KMS-11 (cell line): ENCODE results near the gene MAP2K5.

ENCODE experiments used
- H2AFZ ChIP-seq: fragments of 200-600 bp; sonication (generic); 2 replicates; pipeline ENCODE4 v1.6.1; 2016; ENCODE audit warnings: antibody characterized with exemption, mixed run types, low read depth
- H3K27ac ChIP-seq: fragments of 200-600 bp; sonication (generic); 2 replicates; pipeline ENCODE4 v1.6.1; 2016; ENCODE audit warnings: mild to moderate bottlenecking, mixed run types
- H3K27me3 ChIP-seq: fragments of 200-600 bp; sonication (generic); 2 replicates; pipeline ENCODE4 v1.6.1; 2017; ENCODE audit warnings: mild to moderate bottlenecking, low read depth, mixed run types, moderate library complexity; ENCODE audit not compliant: insufficient read depth
- H3K36me3 ChIP-seq: fragments of 200-600 bp; sonication (generic); 2 replicates; pipeline ENCODE4 v1.6.1; 2017; ENCODE audit warnings: mild to moderate bottlenecking, mixed run types; ENCODE audit not compliant: insufficient read depth
- H3K4me1 ChIP-seq: fragments of 200-600 bp; sonication (generic); 2 replicates; pipeline ENCODE4 v1.6.1; 2016; ENCODE audit warnings: mild to moderate bottlenecking, low read depth, mixed run types; ENCODE audit not compliant: poor library complexity, severe bottlenecking
- H3K4me2 ChIP-seq: fragments of 200-600 bp; sonication (generic); 2 replicates; pipeline ENCODE4 v1.7.0; 2016; ENCODE audit warnings: mild to moderate bottlenecking, mixed run types
- H3K4me3 ChIP-seq: fragments of 200-600 bp; sonication (generic); IDR thresholded peaks from 2 replicates; pipeline ENCODE4 v1.6.1; 2017; ENCODE audit warnings: low read depth, low read length, mixed read lengths; ENCODE audit not compliant: insufficient read depth
- H3K79me2 ChIP-seq: fragments of 200-600 bp; sonication (generic); 2 replicates; pipeline ENCODE4 v1.6.1; 2016; ENCODE audit warnings: low read depth, mixed run types; ENCODE audit not compliant: insufficient read depth
- H3K9ac ChIP-seq: fragments of 200-600 bp; sonication (generic); 2 replicates; pipeline ENCODE4 v1.6.1; 2016; ENCODE audit warnings: mild to moderate bottlenecking, mixed run types
- H4K20me1 ChIP-seq: fragments of 200-600 bp; sonication (generic); 2 replicates; pipeline ENCODE4 v1.6.1; 2016; ENCODE audit warnings: mild to moderate bottlenecking, mixed run types; ENCODE audit not compliant: insufficient read depth
- TF ChIP-seq, protein P1 (sequence below): fragments of 200-600 bp; sonication (generic); conservative IDR thresholded peaks from 2 replicates; pipeline ENCODE4 v1.6.1; 2017; ENCODE audit warnings: low read depth, mild to moderate bottlenecking, antibody characterized with exemption, low read length, moderate library complexity, mixed read lengths

MAP2K5 gene

DNA sequence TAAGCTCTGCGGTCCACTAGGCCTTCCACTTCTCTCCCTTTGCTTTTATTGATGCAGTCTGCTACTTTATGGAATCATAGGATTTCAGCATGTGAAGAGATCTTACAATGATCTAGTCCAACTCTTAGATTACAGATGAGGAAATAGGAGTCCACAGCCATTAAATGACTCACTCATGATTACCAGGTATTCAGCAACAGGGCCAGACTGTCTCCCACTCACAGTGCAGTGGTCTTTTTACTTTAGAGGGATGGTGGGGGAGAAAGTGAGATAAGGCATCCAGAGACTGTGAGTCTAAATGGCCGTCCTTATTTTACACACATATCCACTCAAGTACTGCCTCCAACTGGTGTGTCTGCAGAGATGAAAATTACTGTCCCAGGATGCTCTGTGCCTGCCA is 194.3 kb downstream of the MAP2K5 start:
- Histone ChIP-seq H3K4me2 (no peak overlapping the region), H3K4me1 (peaks cover 14% of the 10 kb centered on the region), H3K27ac (no peak overlapping the region), H2AFZ (no peak overlapping the region), H3K79me2 (no peaks in the 10 kb centered on the region), H3K27me3 (no peaks in the 10 kb centered on the region), H3K36me3 (no peaks in the 10 kb centered on the region), H4K20me1 (no peaks in the 10 kb centered on the region), H3K4me3 (no peak overlapping the region), H3K9ac (no peak overlapping the region)
- TF ChIP-seq, protein P1, sequence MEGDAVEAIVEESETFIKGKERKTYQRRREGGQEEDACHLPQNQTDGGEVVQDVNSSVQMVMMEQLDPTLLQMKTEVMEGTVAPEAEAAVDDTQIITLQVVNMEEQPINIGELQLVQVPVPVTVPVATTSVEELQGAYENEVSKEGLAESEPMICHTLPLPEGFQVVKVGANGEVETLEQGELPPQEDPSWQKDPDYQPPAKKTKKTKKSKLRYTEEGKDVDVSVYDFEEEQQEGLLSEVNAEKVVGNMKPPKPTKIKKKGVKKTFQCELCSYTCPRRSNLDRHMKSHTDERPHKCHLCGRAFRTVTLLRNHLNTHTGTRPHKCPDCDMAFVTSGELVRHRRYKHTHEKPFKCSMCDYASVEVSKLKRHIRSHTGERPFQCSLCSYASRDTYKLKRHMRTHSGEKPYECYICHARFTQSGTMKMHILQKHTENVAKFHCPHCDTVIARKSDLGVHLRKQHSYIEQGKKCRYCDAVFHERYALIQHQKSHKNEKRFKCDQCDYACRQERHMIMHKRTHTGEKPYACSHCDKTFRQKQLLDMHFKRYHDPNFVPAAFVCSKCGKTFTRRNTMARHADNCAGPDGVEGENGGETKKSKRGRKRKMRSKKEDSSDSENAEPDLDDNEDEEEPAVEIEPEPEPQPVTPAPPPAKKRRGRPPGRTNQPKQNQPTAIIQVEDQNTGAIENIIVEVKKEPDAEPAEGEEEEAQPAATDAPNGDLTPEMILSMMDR = no peak

DNA sequence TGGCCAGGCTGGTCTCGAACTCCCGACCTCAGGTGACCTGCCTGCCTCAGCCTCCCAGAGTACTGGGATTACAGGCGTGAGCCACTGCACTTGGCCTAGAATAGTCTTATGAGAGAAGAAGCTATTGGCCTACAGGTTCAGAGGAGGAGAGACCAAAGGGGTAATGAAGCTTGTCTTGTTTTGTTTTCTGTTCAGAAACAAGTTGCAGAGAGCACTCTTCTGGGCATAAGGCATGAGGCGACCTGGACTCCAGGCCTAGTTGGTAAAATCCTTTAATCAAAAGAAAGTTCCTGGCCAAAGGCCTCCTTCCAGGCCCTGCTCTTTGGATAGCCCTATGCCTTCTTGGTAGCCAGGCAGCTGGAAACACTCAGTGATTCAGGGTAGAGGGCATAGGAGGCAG is 195.6 kb downstream of the MAP2K5 start:
- Histone ChIP-seq H3K9ac (no peak overlapping the region), H3K4me3 (no peak overlapping the region), H3K27ac (no peak overlapping the region), H2AFZ (no peak overlapping the region), H3K27me3 (no peaks in the 10 kb centered on the region), H3K4me2 (no peak overlapping the region), H4K20me1 (no peaks in the 10 kb centered on the region), H3K36me3 (no peaks in the 10 kb centered on the region), H3K79me2 (no peaks in the 10 kb centered on the region), H3K4me1 (peaks cover 14% of the 10 kb centered on the region)
- TF ChIP-seq, protein P1 = no peak

DNA sequence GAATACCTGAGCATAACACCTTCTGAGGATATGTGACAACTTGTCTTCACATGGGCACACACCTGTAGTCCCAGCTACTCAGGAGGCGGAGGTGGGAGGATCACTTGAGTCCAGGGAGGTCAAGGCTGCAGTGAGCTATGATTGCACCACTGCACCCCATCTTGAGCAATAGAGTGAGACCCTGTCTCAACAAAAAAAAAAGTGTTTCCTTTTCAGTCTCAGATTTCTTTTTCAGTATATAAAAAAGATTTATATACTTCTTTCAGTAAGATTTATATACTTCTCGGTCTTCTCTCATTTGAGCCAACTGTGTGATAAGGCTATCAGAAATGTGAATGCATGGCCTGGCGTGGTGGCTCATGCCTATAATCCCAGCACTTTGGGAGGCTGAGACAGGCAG is 197.9 kb downstream of the MAP2K5 start:
- H2AFZ ChIP-seq = no peak overlapping the region
- H3K36me3 ChIP-seq = no peaks in the 10 kb centered on the region
- H3K27me3 ChIP-seq = no peaks in the 10 kb centered on the region
- H3K4me1 ChIP-seq = peaks cover 19% of the 10 kb centered on the region
- H3K79me2 ChIP-seq = no peaks in the 10 kb centered on the region
- no peak overlapping the region for H3K27ac ChIP-seq
- TF ChIP-seq, protein P1 = no peak
- H3K4me3 ChIP-seq = no peak overlapping the region
- no peak overlapping the region for H3K4me2 ChIP-seq
- no peak overlapping the region for H3K9ac ChIP-seq
- no peaks in the 10 kb centered on the region for H4K20me1 ChIP-seq

DNA sequence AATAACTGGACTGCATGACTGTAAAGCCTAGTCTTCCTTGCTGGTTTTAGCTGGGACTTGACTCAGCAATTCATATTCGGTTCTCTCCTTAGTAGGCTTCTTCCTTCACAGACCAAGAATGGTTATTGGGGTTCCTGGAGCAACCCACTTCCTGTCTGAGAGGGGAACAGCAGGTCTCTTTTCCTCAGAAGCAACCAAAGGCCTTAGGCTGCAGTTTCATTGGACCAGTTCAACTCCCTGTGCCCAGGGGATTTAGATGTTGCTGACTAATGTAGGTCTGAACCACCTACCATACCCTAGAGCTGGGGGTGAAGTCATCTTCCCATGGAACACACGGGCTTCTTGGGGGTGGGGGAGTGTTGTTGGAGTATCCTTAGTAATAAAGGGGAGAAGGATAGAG is 198.8 kb downstream of the MAP2K5 start:
- peak overlapping the region; percentile 44; the same call in 1 of the 2 replicates for H3K4me2 ChIP-seq
- no peak overlapping the region for H3K9ac ChIP-seq
- H3K79me2 ChIP-seq = no peaks in the 10 kb centered on the region
- no peaks in the 10 kb centered on the region for H4K20me1 ChIP-seq
- TF ChIP-seq, protein P1 = no peak
- no peak overlapping the region for H3K4me3 ChIP-seq
- peak overlapping the region; percentile 13; the same call in 1 of the 2 replicates for H3K27ac ChIP-seq
- H2AFZ ChIP-seq = 0 out of 2 replicates have a peak overlapping the region, but pooled peaks have one; percentile 16
- no peaks in the 10 kb centered on the region for H3K27me3 ChIP-seq
- H3K4me1 ChIP-seq = peaks cover 24% of the 10 kb centered on the region
- no peaks in the 10 kb centered on the region for H3K36me3 ChIP-seq
